SK-N-SH treated with all-trans-retinoic acid at 6 μM for 48 hours (cell line): ENCODE data around the gene NR2C1.
"Not testable (repeated sequence)": the region's sequence is repeated elsewhere in the genome, so short reads cannot be mapped to it uniquely, and the experiment has no call there.

Experiments
- ARNTL ChIP-seq: fragments of 450-650 bp; formaldehyde crosslinking; IDR thresholded peaks from 2 replicates; pipeline ENCODE4 v1.5.0; 2020; ENCODE audit warnings: low read depth, mild to moderate bottlenecking, moderate library complexity, borderline replicate concordance
- CSDC2 ChIP-seq: fragments of 250-450 bp; sonication (Bioruptor Pico); IDR thresholded peaks from 2 replicates; pipeline ENCODE4 v1.5.0; 2020; ENCODE audit warnings: mild to moderate bottlenecking, moderate library complexity
- GLIS3 ChIP-seq: fragments of 250-450 bp; sonication (Bioruptor Pico); IDR thresholded peaks from 2 replicates; pipeline ENCODE4 v1.5.0; 2020; ENCODE audit warnings: mild to moderate bottlenecking, moderate library complexity
- ISL1 ChIP-seq: fragments of 250-450 bp; sonication (Bioruptor Pico); IDR thresholded peaks from 2 replicates; pipeline ENCODE4 v2.1.2; 2022; ENCODE audit warnings: mild to moderate bottlenecking, moderate library complexity
- RARB ChIP-seq: fragments of 250-450 bp; sonication (Bioruptor Pico); IDR thresholded peaks from 2 replicates; pipeline ENCODE4 v1.8.0; 2021; ENCODE audit warnings: mild to moderate bottlenecking, moderate library complexity
- TCF4 ChIP-seq: fragments of 250-450 bp; sonication (Bioruptor Pico); IDR thresholded peaks from 2 replicates; pipeline ENCODE4 v1.8.0; 2021; ENCODE audit warnings: mild to moderate bottlenecking, moderate library complexity, borderline replicate concordance
- TOX ChIP-seq: fragments of 250-450 bp; sonication (Bioruptor Pico); IDR thresholded peaks from 2 replicates; pipeline ENCODE4 v1.8.0; 2021; ENCODE audit warnings: mild to moderate bottlenecking, moderate library complexity, borderline replicate concordance
- ZFP3 ChIP-seq: fragments of 250-450 bp; sonication (Bioruptor Pico); IDR thresholded peaks from 2 replicates; pipeline ENCODE4 v1.5.0; 2020; ENCODE audit warnings: mild to moderate bottlenecking, moderate library complexity
- ZFP30 ChIP-seq: fragments of 450-650 bp; formaldehyde crosslinking; IDR thresholded peaks from 2 replicates; pipeline ENCODE4 v1.5.0; 2022; ENCODE audit warnings: mild to moderate bottlenecking, moderate library complexity
- TF ChIP-seq, protein P1 (sequence below): fragments of 250-450 bp; sonication (Bioruptor Pico); IDR thresholded peaks from 2 replicates; pipeline ENCODE4 v1.8.0; 2020; ENCODE audit warnings: mild to moderate bottlenecking, moderate library complexity, borderline replicate concordance
- TF ChIP-seq, protein P2 (sequence below): fragments of 250-450 bp; sonication (Bioruptor Pico); IDR thresholded peaks from 2 replicates; pipeline ENCODE4 v1.5.1; 2020; ENCODE audit warnings: low read depth, mild to moderate bottlenecking, moderate library complexity

DNA sequence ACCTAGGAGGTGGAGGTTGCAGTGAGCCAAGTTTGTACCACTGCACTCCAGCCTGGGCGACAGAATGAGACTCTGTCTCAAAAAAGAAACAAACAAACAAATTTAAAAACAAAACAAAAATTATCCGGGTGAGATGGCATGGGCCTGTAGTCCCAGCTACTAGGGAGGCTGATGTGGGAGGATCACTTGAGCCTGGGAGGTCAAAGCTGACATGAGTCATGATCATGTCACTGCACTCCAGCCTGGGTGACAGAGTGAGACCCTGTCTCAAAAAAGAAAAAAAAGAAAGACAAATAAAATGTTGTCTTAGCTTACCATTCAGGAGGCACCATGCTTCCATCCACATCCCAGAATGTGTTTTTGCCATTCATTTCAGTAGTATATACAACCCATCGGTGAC, 79.6 kb downstream of the NR2C1 start:
- not testable (repeated sequence) for TF ChIP-seq TOX, ZFP30, ISL1, GLIS3, ARNTL, CSDC2, RARB, TCF4, ZFP3 (CRISPR knock-in tag)
- TF ChIP-seq, protein P1, sequence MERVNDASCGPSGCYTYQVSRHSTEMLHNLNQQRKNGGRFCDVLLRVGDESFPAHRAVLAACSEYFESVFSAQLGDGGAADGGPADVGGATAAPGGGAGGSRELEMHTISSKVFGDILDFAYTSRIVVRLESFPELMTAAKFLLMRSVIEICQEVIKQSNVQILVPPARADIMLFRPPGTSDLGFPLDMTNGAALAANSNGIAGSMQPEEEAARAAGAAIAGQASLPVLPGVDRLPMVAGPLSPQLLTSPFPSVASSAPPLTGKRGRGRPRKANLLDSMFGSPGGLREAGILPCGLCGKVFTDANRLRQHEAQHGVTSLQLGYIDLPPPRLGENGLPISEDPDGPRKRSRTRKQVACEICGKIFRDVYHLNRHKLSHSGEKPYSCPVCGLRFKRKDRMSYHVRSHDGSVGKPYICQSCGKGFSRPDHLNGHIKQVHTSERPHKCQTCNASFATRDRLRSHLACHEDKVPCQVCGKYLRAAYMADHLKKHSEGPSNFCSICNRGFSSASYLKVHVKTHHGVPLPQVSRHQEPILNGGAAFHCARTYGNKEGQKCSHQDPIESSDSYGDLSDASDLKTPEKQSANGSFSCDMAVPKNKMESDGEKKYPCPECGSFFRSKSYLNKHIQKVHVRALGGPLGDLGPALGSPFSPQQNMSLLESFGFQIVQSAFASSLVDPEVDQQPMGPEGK (CRISPR knock-in tag): not testable (repeated sequence)
- TF ChIP-seq, protein P2, sequence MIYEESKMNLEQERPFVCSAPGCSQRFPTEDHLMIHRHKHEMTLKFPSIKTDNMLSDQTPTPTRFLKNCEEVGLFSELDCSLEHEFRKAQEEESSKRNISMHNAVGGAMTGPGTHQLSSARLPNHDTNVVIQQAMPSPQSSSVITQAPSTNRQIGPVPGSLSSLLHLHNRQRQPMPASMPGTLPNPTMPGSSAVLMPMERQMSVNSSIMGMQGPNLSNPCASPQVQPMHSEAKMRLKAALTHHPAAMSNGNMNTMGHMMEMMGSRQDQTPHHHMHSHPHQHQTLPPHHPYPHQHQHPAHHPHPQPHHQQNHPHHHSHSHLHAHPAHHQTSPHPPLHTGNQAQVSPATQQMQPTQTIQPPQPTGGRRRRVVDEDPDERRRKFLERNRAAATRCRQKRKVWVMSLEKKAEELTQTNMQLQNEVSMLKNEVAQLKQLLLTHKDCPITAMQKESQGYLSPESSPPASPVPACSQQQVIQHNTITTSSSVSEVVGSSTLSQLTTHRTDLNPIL (CRISPR knock-in tag): not testable (repeated sequence)
